HG02759 (cell line): ENCODE results near the gene MYRIP.
A peak's percentile ranks its signal among the peaks of the same experiment; 100 is the strongest.
"Not testable (repeated sequence)": the region's sequence is repeated elsewhere in the genome, so short reads cannot be mapped to it uniquely, and the experiment has no call there.

Source experiments
- ATAC-seq: cut with Tn5 transposase; IDR thresholded peaks from one replicate; pipeline ENCODE4 v1.9.1; 2021; ENCODE audit warnings: mild to moderate bottlenecking, moderate library complexity; ENCODE audit not compliant: unreplicated experiment

The MYRIP gene

GRCh38 chr3:39805650-39806049, 3.8 kb upstream of the MYRIP start:
- no peak for ATAC-seq

- no peak for ATAC-seq
These were observed 2.6 kb upstream of the MYRIP start for GRCh38 chr3:39806820-39807219.

DNA sequence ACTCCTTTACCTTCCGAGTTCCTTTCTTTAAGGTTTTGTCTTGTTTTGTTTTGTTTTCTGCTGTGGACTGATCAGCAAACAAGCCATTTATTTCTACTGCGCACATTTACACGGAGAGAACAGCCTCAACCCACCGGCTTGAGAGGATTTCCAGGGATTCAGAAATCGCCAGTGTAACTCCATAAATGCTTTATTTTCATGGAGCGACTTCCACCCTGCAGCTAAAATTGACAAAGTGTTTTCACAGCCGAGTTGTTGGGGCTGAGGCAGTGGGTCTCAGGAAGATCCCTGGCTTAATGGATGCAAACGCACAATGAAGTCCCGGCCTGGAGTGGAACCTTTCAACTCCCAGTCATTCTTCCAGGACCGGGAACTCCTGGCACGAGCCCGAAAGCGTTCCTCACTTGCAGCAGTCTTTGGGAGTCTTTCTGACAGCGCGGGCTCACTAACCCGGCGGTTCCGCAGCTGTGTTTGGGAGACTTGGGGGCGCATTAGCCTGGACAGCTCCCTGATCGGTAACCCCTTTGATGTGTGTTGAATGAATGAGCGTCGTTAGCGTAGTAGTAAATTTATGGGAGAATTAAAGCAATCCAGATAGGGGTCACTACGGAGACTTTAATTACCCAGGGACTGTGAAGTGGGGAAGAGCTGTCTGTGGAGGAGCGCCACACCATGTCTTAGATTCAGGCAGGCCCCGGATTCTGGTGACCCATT, 785 bp upstream of the MYRIP start:
- no peak for ATAC-seq

DNA sequence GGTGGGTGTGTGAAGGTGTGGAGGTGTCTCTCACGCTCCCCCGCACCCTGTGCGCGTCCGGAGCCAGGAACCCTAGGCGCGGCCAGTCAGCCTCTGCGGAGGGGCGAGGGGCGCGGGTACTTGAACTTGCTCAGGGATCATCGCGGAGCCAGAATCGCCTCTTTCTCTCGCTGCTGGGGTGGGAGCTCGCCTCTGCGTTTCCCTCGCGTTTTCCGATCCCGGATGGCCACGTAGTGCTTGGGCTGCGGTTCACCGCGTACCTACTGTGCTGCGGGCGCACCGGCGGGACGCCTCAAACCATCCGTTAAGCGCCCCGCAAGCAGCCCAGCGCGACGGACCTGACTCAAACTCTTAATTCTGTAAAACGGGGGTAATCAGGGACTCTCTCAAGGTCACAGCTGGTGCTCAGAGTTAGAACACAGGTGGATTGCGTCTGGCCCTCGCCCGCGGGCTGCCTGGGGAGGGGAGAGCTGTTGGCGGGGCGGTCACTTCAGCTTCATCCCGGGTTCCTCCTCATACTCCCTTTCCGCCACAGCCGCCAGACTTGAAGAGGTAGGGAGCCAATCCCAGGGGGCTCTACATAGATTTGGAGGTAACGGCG, 686 bp downstream of the MYRIP start:
- peak; percentile 9 for ATAC-seq

DNA sequence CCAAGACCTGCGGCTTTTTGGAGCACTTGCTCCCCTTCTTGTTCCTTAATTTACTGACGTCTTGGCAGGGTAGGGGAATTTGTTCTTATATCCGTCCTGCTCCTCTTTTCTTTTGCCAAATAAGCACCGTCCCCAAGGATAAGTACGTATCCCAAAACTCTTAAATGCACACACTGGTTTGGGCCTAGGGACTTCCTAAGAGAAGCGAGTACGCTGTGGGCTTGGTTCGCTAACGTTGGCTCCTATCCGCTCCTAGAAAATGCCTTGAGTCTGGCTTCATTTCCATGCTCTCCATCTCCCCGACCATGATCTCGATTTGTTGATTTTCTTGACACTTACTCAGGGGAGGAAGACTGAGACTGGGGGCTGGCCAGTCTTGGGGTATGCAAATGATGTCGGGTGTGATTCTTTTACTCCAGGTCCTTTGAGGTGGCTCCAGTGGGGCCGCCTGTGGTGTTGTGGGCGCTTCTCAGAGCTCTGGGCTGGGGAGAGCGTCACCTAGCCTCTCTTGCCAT, 1.3 kb downstream of the MYRIP start:
- ATAC-seq = no peak

GRCh38 chr3:39811561-39811960, 2.2 kb downstream of the MYRIP start:
- ATAC-seq = no peak

DNA sequence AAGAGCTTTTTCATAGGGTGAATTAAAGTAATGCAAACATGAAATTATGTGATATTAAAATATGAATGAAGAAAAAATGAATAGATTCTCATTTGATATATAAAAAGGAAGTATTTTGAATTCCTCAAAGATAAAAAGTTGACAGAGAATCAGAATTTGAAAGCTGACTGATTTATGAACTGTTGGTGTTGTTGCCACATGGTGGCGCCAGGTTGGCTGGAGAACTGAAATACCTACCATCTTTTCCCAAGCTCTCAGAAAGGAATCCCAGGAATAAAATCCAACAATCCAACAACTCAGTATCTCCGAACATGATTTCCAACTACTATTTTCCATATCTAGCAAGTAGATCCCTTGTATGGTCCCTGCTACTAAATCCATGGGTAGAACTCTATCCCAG, 3.1 kb downstream of the MYRIP start:
- ATAC-seq = no peak

DNA sequence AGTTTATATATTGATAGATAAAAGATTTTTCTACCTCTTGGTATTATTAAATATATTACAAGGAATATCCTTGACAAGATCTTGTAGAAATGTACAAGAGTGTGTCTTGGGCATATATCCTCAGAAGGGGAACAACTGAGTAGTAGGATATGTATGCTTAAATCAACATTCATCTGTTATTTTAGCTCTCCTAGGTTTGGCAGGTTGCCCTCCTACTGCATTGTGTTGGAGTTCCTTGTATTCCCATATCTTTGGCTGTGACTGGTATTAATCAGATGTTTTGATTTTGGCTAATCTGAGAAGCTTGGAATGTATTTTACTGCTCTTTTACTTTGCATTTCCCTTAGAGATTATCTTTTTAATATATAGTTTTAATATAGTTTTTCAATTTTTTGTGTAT, 4.6 kb downstream of the MYRIP start:
- no peak for ATAC-seq

DNA sequence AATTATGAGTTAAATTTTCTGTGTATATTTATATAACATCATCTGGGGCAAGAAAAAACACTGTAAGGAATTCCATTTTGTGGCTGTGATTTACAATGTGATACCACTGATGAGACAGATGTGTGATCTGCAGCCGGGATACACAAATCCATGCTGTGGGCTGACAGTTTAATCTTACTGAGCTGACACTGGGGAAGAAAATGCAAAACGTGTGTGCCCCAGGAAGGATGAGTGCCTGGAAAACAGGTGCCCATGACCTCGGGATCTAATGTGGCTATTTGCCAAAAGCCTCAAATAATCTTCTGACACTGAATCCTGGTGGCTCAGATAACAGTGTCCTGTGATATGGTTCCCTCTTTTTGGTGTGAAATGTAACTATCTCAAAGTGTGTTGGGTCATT, 10.5 kb downstream of the MYRIP start:
- ATAC-seq = no peak

GRCh38 chr3:39833764-39834163, 24.4 kb downstream of the MYRIP start:
- not testable (repeated sequence) for ATAC-seq

DNA sequence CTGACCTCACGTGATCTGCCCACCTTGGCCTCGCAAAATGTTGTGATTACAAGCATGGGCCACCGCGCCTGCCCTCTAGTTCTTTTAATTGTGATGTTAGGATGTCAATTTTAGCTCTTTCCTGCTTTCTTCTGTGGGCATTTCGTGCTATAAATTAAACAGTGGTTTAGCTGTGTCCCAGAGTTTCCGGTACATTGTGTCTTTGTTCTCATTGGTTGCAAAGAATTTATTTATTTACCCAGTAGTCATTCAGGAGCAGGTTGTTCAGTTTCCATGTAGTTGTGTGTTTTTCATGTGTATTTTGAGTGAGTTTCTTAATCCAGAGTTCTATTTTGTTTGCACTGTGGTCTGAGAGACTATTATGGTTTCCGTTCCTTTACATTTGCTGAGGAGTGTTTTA, 30.1 kb downstream of the MYRIP start:
- ATAC-seq = no peak

DNA sequence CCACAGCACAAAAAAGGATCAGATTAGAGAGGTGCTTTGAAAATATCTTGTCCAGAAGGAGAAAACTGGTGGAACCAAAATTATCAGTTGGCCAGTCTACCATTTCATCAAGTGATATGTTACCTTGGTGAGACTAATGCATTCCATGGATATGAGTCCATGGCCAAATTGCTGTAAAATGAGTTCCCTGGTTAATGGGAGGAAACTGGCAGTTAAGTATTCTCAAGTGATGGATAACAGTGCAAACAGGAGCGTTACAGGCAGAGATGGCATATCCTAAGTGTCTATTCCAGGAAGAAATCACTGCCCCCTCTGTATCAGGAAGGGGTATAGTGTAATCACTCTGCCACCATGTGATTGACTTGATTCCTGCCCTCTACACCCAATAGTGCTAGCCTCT, 34.0 kb downstream of the MYRIP start:
- no peak for ATAC-seq

DNA sequence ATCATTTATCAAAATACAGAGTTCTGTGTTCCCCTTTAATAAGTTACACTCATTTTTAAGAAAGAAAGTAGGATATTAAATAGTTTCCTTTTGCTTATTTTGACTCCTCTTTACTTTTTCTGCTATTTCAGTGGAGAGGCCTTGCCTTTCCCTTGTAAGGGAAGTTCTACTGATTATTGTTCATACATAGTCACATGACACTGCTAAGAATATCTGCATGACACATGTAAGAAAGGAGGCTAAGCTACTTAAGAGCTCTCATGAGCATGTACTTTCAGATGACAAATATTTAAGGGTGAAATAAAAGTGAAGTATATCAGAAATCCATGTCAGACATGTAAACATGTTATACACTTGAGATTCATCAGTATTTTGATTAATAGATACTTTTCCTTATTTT, 39.0 kb downstream of the MYRIP start:
- ATAC-seq = no peak

DNA sequence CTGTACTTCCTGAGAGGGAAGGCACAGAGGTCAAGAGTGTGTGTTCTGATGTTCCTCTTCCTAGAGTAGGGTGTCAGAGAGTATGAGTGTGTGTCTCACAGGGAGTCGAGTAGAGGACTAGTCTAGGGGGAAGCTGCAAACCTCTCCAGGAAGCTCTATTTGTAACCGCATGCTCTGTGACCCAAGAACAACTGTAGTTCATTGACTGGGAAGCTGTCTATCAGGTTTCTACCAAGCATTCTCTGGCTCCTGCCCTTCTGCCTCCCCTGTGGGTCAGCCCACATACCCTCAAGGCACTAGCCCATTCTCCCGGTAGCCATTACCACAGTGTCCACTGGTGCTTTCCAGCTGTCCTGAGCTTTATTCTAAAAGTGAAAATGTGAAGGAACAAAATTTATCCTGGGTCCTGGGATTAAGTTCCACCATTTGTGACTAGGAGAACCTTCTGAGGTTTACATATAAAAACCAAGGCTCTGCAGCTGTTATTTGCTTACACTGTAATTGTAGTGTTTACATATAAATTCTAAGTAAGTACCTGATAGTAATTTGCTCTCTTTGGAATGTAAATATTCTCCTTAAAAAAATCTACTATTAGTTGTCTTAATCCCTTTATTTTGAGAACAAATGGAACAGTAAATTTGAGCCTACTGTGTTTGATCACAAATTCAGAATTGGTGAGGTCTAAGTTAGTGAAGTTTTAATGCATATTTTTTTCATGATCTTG, 40.7 kb downstream of the MYRIP start:
- ATAC-seq = no peak

DNA sequence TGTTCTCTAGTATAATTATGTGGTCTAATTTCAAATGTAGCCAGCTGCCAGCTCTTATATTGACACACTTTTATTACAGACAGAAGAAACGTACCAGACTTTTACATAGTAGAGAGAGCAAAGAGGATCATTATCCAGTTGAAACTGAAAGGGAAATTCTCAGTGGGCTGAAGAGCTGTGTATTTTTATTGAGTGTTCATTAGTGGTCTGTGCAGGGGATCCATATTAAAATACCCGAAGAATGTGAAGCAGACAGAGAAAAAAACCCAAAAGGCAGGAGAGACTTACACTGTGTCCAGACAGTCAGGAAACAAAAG, 41.3 kb downstream of the MYRIP start:
- ATAC-seq = no peak

- no peak for ATAC-seq
These were observed 46.1 kb downstream of the MYRIP start for GRCh38 chr3:39855517-39855916.

- no peak for ATAC-seq
These were observed 60.5 kb downstream of the MYRIP start for GRCh38 chr3:39869890-39870289.

DNA sequence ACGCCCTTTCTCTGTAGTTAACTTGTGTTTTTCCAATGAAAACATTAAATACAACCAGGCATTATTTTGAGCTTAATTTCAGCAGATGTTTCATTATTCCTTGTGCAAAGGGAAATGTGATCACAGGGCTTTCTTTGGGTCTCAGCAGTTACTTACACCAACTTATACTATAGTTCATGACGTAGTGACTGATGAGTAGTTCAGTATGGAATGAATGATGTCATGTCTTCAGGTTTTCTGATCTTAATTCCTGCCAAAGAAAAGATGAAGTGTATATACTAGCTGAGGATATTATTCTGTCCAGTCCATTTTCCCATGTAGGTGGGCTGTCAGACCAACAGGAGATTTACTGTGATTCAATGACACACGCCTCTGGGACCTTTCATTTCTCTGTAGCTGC, 61.3 kb downstream of the MYRIP start:
- ATAC-seq = no peak

- no peak for ATAC-seq
These were observed 70.2 kb downstream of the MYRIP start for GRCh38 chr3:39879581-39879980.

DNA sequence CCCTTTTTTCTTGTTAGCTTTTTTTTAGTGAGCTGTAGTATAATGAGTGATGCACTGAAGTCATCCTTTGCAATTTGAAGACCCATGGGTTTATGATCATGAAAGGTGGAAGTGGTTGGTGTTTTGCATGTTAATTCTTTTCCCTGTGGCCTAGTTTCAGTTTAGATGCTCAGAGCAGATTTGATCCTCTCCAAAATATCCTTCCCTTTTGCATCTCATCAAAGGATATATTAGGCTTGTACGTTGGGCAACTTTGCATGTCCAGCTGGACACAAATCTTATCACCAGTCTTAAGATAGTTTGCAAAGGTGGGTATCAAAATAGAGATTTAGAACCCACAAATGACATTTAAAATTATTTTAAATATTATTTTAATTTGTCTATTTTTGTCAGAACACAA, 72.7 kb downstream of the MYRIP start:
- ATAC-seq = no peak

- ATAC-seq = no peak
These were observed 82.7 kb downstream of the MYRIP start for GRCh38 chr3:39892068-39892467.

GRCh38 chr3:39896184-39896583, 86.8 kb downstream of the MYRIP start:
- peak; percentile 78 for ATAC-seq
